Fibroblast of lung (primary cell): ENCODE data around the gene TMEM179. TPM values are rescaled to one million over a fixed set of nuclear protein-coding genes. Genes with fewer than 3 reads are reported as not detected.

ENCODE experiments used
- DNase-seq, 2 donors: peaks; one replicate each; pipeline versions ENCODE4 v3.0.0 to v3.0.0-alpha.2; 2010; ENCODE audit warnings: low read depth in 2 of 2
- H2AFZ ChIP-seq: 2 replicates; pipeline ENCODE4 v1.5.1; 2012; ENCODE audit warnings: low read length, control low read depth, inconsistent platforms
- H3K27ac ChIP-seq: 2 replicates; pipeline ENCODE4 v1.5.1; 2011; ENCODE audit warnings: low read length, control low read depth; ENCODE audit not compliant: insufficient read depth
- H3K27me3 ChIP-seq: 2 replicates; pipeline ENCODE4 v1.5.1; 2011; ENCODE audit warnings: mild to moderate bottlenecking, low read length; ENCODE audit not compliant: control insufficient read depth, insufficient read depth
- H3K36me3 ChIP-seq: 2 replicates; pipeline ENCODE4 v1.5.1; 2011; ENCODE audit warnings: low read length; ENCODE audit not compliant: control insufficient read depth, insufficient read depth
- H3K4me1 ChIP-seq: 2 replicates; pipeline ENCODE4 v1.5.1; 2011; ENCODE audit warnings: low read length; ENCODE audit not compliant: control insufficient read depth, insufficient read depth; ENCODE audit errors: extremely low read depth
- H3K4me2 ChIP-seq: 2 replicates; pipeline ENCODE4 v1.5.1; 2011; ENCODE audit warnings: low read length, control low read depth; ENCODE audit not compliant: insufficient read depth; ENCODE audit errors: extremely low read depth
- H3K4me3 ChIP-seq, 4 experiments: fragments of 200-600 bp in 1 of 4; sonication (generic) in 1 of 4; replicated peaks in 1 of 4; 2 replicates each; pipeline ENCODE4 v1.5.1; 2011 to 2016; ENCODE audit warnings: low read length in 4 of 4, low read depth in 3 of 4, mild to moderate bottlenecking in 3 of 4, control low read depth in 2 of 4, inconsistent platforms in 1 of 4, mixed read lengths in 1 of 4; ENCODE audit not compliant: insufficient read depth in 1 of 4; ENCODE audit errors: control extremely low read depth in 1 of 4
- H3K79me2 ChIP-seq: 2 replicates; pipeline ENCODE4 v1.5.1; 2012; ENCODE audit warnings: mild to moderate bottlenecking, low read length, inconsistent platforms; ENCODE audit not compliant: control insufficient read depth, insufficient read depth
- H3K9ac ChIP-seq: 2 replicates; pipeline ENCODE4 v1.5.1; 2011; ENCODE audit warnings: mild to moderate bottlenecking, low read length, control low read depth; ENCODE audit not compliant: insufficient read depth
- H3K9me3 ChIP-seq: 2 replicates; pipeline ENCODE4 v1.5.1; 2012; ENCODE audit warnings: low read depth, low read length; ENCODE audit not compliant: control insufficient read depth, insufficient read depth
- H4K20me1 ChIP-seq: 2 replicates; pipeline ENCODE4 v1.5.1; 2011; ENCODE audit warnings: low read length; ENCODE audit not compliant: control insufficient read depth, insufficient read depth; ENCODE audit errors: extremely low read depth
- CTCF ChIP-seq, 2 donors: IDR thresholded peaks in 1 of 2; conservative IDR thresholded peaks in 1 of 2; 1 replicate in 1 of 2; 2 replicates in 1 of 2; pipeline ENCODE4 v1.5.1; 2011 to 2012; ENCODE audit warnings: low read length in 2 of 2, control low read depth in 1 of 2, inconsistent platforms in 1 of 2, low read depth in 1 of 2, mild to moderate bottlenecking in 1 of 2
- EZH2 ChIP-seq: IDR thresholded peaks from 2 replicates; pipeline ENCODE4 v1.5.1; 2012; ENCODE audit warnings: low read length, control low read depth, mild to moderate bottlenecking; ENCODE audit errors: missing control alignments
- polyA plus RNA-seq, 2 donors: library from polyadenylated mRNA; depleted of rRNA in 1 of 2; stranded (reverse) in 1 of 2; unstranded in 1 of 2; fragments of >200 nt; gene quantifications; 2 replicates each; pipeline ENCODE4 v1.2.1, GENCODE V29; 2011 to 2012; ENCODE audit warnings: missing spikeins in 1 of 2
- total RNA-seq: library from RNA; depleted of rRNA; stranded (reverse); fragments of >200 nt; gene quantifications from 2 replicates; pipeline ENCODE4 v1.2.1, GENCODE V29; 2014

TMEM179 gene
- total and polyA plus RNA-seq, 2 donors (not counting 1 experiment from before 2014, with no cell fraction given): under 0.01 to 0.03 TPM

GRCh38 chr14:104598039-104598909 lies 6.3 kb downstream of the TMEM179 start:
- no peaks in the 10 kb centered on the region for H3K27me3 ChIP-seq
- H3K9me3 ChIP-seq: no peaks in the 10 kb centered on the region
- no peak overlapping the region for H2AFZ ChIP-seq
- no peak overlapping the region for H3K4me3 ChIP-seq
- H3K4me1 ChIP-seq: no peaks in the 10 kb centered on the region
- no peak overlapping the region for H3K9ac ChIP-seq
- H3K27ac ChIP-seq: no peak overlapping the region
- no peaks in the 10 kb centered on the region for H4K20me1 ChIP-seq
- TF ChIP-seq CTCF (conservative IDR thresholded peaks at IDR 0.05 in 1 of 2, IDR thresholded peaks at IDR 0.05 in 1 of 2; ENCODE audit: low read depth in 1 of 2, low read length in 2 of 2) (no peak), EZH2 (no peak)
- H3K79me2 ChIP-seq: no peaks in the 10 kb centered on the region
- DNase-seq: no peak
- no peak overlapping the region for H3K4me2 ChIP-seq
- H3K36me3 ChIP-seq: no peaks in the 10 kb centered on the region

GRCh38 chr14:104597576-104597975 lies 7.0 kb downstream of the TMEM179 start:
- Histone ChIP-seq H3K4me1 (no peaks in the 10 kb centered on the region), H3K9ac (no peak overlapping the region), H2AFZ (no peak overlapping the region), H4K20me1 (no peaks in the 10 kb centered on the region), H3K27me3 (no peaks in the 10 kb centered on the region), H3K4me3 (no peak overlapping the region), H3K79me2 (no peaks in the 10 kb centered on the region), H3K27ac (no peak overlapping the region), H3K9me3 (no peaks in the 10 kb centered on the region), H3K4me2 (no peak overlapping the region), H3K36me3 (no peaks in the 10 kb centered on the region)
- DNase-seq: no peak
- TF ChIP-seq CTCF (conservative IDR thresholded peaks at IDR 0.05 in 1 of 2, IDR thresholded peaks at IDR 0.05 in 1 of 2; ENCODE audit: low read depth in 1 of 2, low read length in 2 of 2) (no peak), EZH2 (no peak)

DNA sequence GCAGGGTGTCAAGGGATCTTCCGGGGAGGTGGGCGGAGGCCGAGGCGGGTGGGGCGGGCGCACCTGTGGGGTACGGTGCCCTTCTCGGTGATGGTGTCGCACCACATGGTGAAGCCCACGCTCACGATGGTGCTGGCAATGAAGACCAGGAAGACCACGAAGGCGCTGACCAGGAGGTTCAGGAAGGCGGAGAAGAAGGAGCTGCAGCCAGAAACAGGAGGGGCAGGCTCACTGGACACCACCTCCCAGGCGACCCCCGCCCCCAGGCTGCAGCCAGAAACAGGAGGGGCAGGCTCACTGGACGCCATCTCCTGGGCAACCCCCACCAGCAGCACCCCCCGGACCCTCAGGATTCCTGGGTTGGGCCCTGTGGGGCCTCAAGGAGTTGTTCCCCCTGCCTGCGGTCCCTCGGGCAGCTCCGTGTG lies 7.6 kb downstream of the TMEM179 start:
- Histone ChIP-seq H3K27ac (no peak overlapping the region), H3K79me2 (no peaks in the 10 kb centered on the region), H2AFZ (no peak overlapping the region), H3K36me3 (no peaks in the 10 kb centered on the region), H4K20me1 (no peaks in the 10 kb centered on the region), H3K27me3 (no peaks in the 10 kb centered on the region), H3K4me1 (no peaks in the 10 kb centered on the region), H3K4me2 (no peak overlapping the region), H3K9ac (no peak overlapping the region), H3K4me3 (no peak overlapping the region), H3K9me3 (no peaks in the 10 kb centered on the region)
- TF ChIP-seq CTCF (conservative IDR thresholded peaks at IDR 0.05 in 1 of 2, IDR thresholded peaks at IDR 0.05 in 1 of 2; ENCODE audit: low read depth in 1 of 2, low read length in 2 of 2) (no peak), EZH2 (no peak)
- no peak for DNase-seq
